ENCODE measurements around the gene MCRIP2.
A peak's percentile ranks its signal among the peaks of the same experiment; 100 is the strongest.

Gene MCRIP2

GRCh38 chr16:647173-647902 lies 5.7 kb downstream of the MCRIP2 start:
- Histone ChIP-seq H3K4me3 (replicated peaks; ENCODE audit: insufficient read depth, low read length) (no peak overlapping the region), H3K27ac (replicated peaks) (no peak overlapping the region), H3K27me3 (ENCODE audit: insufficient read depth, poor library complexity, severe bottlenecking) (no peaks in the 10 kb centered on the region)
- peak in 1 of 2 experiments; percentile 28 for DNase-seq (ENCODE audit: low read depth in 1 of 2, low spot score in 1 of 2)
- TF ChIP-seq POLR2AphosphoS5 (IDR thresholded peaks at IDR 0.05; ENCODE audit: low read depth) (peak; percentile 15; the same call in 1 of the 2 replicates), SPI1 (IDR thresholded peaks at IDR 0.05; ENCODE audit: borderline replicate concordance, low read depth) (no peak)

- peak overlapping the region; percentile 60 for H3K4me3 ChIP-seq (replicated peaks; ENCODE audit: insufficient read depth, low read length)
- H3K27me3 ChIP-seq (ENCODE audit: insufficient read depth, poor library complexity, severe bottlenecking): no peaks in the 10 kb centered on the region
- TF ChIP-seq GABPA (IDR thresholded peaks at IDR 0.05; ENCODE audit: low read depth): no peak
- peak; percentile 42; the same call in 1 of the 2 replicates for TF ChIP-seq POLR2AphosphoS5 (IDR thresholded peaks at IDR 0.05; ENCODE audit: low read depth)
- TF ChIP-seq CTCF (IDR thresholded peaks at IDR 0.05; ENCODE audit: insufficient read depth, low read length): peak; percentile 63
- TF ChIP-seq SPI1 (IDR thresholded peaks at IDR 0.05; ENCODE audit: borderline replicate concordance, low read depth): no peak
- H3K27ac ChIP-seq (replicated peaks): peak overlapping the region; percentile 90
- DNase-seq (ENCODE audit: low read depth in 1 of 2, low spot score in 1 of 2): peak; percentile 52 to 74
These were observed 6.6 kb downstream of the MCRIP2 start for GRCh38 chr16:648071-648780.

- Histone ChIP-seq H3K27me3 (ENCODE audit: insufficient read depth, poor library complexity, severe bottlenecking) (no peaks in the 10 kb centered on the region), H3K27ac (replicated peaks) (peak within 1 kb of the TSS; percentile 90), H3K4me3 (replicated peaks; ENCODE audit: insufficient read depth, low read length) (peak within 1 kb of the TSS; percentile 60)
- DNase-seq (ENCODE audit: low read depth in 1 of 2, low spot score in 1 of 2): peak; percentile 87 to 94
- TF ChIP-seq CTCF (IDR thresholded peaks at IDR 0.05; ENCODE audit: insufficient read depth, low read length) (no peak), REST (IDR thresholded peaks at IDR 0.05; ENCODE audit: insufficient replicate concordance, low read depth) (peak; percentile 8), GABPA (IDR thresholded peaks at IDR 0.05; ENCODE audit: low read depth) (peak; percentile 77), SPI1 (IDR thresholded peaks at IDR 0.05; ENCODE audit: borderline replicate concordance, low read depth) (peak; percentile 72; the same call in 1 of the 2 replicates), POLR2AphosphoS5 (IDR thresholded peaks at IDR 0.05; ENCODE audit: low read depth) (peak; percentile 45; the same call in 1 of the 2 replicates)
These were observed 7.4 kb downstream of the MCRIP2 start, which contains the start of gene WDR90 for GRCh38 chr16:648781-649589. Gene WDR90, plus strand, starts transcription at chr16:649365. Its CDS starts 52 bp downstream, at chr16:649417.

- no peaks in the 10 kb centered on the region for H3K27me3 ChIP-seq (ENCODE audit: insufficient read depth, poor library complexity, severe bottlenecking)
- H3K27ac ChIP-seq (replicated peaks): peak overlapping the region; percentile 90
- peak in 1 of 2 experiments; percentile 53 for DNase-seq (ENCODE audit: low read depth in 1 of 2, low spot score in 1 of 2)
- TF ChIP-seq CTCF (IDR thresholded peaks at IDR 0.05; ENCODE audit: insufficient read depth, low read length) (no peak), REST (IDR thresholded peaks at IDR 0.05; ENCODE audit: insufficient replicate concordance, low read depth) (peak; percentile 8), GABPA (IDR thresholded peaks at IDR 0.05; ENCODE audit: low read depth) (no peak), SPI1 (IDR thresholded peaks at IDR 0.05; ENCODE audit: borderline replicate concordance, low read depth) (no peak), POLR2AphosphoS5 (IDR thresholded peaks at IDR 0.05; ENCODE audit: low read depth) (peak; percentile 6; the same call in 1 of the 2 replicates)
- peak overlapping the region; percentile 60 for H3K4me3 ChIP-seq (replicated peaks; ENCODE audit: insufficient read depth, low read length)
These were observed 8.0 kb downstream of the MCRIP2 start for GRCh38 chr16:649631-650030.

All from HL-60 (cell line).